OCI-LY7 (cell line): ENCODE measurements around the gene TMEM222. TPM values are rescaled to one million over a fixed set of nuclear protein-coding genes. Genes with fewer than 3 reads are reported as not detected.

Source experiments
- BruUV-seq: library from RNA; stranded (reverse); fragments of 400-500 nt; replicated peaks from 2 replicates; lab custom pipeline; 2021; lab: Mats Ljungman, UMichigan
- CTCF ChIA-PET: fragments of 300-600 bp; sonication (Branson Sonifier 250); formaldehyde crosslinking; loops from one replicate; lab custom pipeline; 2022; ENCODE audit warnings: antibody characterized with exemption; ENCODE audit not compliant: unreplicated experiment; lab: Charles Lee
- POLR2A ChIA-PET: fragments of 300-600 bp; sonication (Branson Sonifier 250); formaldehyde crosslinking; loops from one replicate; lab custom pipeline; 2022; ENCODE audit warnings: antibody characterized with exemption; lab: Charles Lee
- DNase-seq: peaks from one replicate; pipeline ENCODE4 v3.0.0-alpha.2; 2015; ENCODE audit warnings: low spot score
- H2AFZ ChIP-seq: fragments of 200-600 bp; sonication (generic), shearing (Covaris generic); 2 replicates; pipeline ENCODE4 v1.6.1; 2014; ENCODE audit warnings: mild to moderate bottlenecking, antibody characterized with exemption, low read length, moderate library complexity
- H3K27ac ChIP-seq: fragments of 200-600 bp; sonication (generic); 2 replicates; pipeline ENCODE4 v1.5.1; 2014; ENCODE audit warnings: mixed run types, low read depth, mild to moderate bottlenecking, moderate library complexity, low read length, inconsistent platforms; ENCODE audit not compliant: poor library complexity, severe bottlenecking
- H3K36me3 ChIP-seq: fragments of 200-600 bp; sonication (generic); 2 replicates; pipeline ENCODE4 v1.6.1; 2014; ENCODE audit warnings: mild to moderate bottlenecking, antibody characterized with exemption, low read length, moderate library complexity, mixed read lengths; ENCODE audit not compliant: insufficient read depth
- H3K4me1 ChIP-seq: fragments of 200-600 bp; sonication (generic); 2 replicates; pipeline ENCODE4 v1.5.1; 2014; ENCODE audit warnings: mild to moderate bottlenecking, low read length; ENCODE audit not compliant: insufficient read depth, poor library complexity, severe bottlenecking
- H3K4me2 ChIP-seq: fragments of 200-600 bp; sonication (generic); 2 replicates; pipeline ENCODE4 v1.6.1; 2014; ENCODE audit warnings: mild to moderate bottlenecking, low read length
- H3K4me3 ChIP-seq: fragments of 200-600 bp; sonication (generic); 2 replicates; pipeline ENCODE4 v1.5.1; 2014; ENCODE audit warnings: mild to moderate bottlenecking, low read depth, low read length; ENCODE audit not compliant: poor library complexity, severe bottlenecking
- H3K79me2 ChIP-seq: fragments of 200-600 bp; sonication (generic); 2 replicates; pipeline ENCODE4 v1.6.1; 2016; ENCODE audit warnings: low read depth, mild to moderate bottlenecking, low read length, moderate library complexity, mixed read lengths; ENCODE audit not compliant: insufficient read depth
- H3K9me2 ChIP-seq: fragments of 200-600 bp; sonication (generic); 2 replicates; pipeline ENCODE4 v1.6.1; 2016; ENCODE audit warnings: mild to moderate bottlenecking, low read length, mixed read lengths; ENCODE audit not compliant: insufficient read depth
- H3K9me3 ChIP-seq: fragments of 200-600 bp; sonication (generic); 2 replicates; pipeline ENCODE4 v1.6.1; 2014; ENCODE audit warnings: mild to moderate bottlenecking, mixed run types, low read length, mixed read lengths
- H4K20me1 ChIP-seq: fragments of 200-600 bp; sonication (generic); 2 replicates; pipeline ENCODE4 v1.6.1; 2014; ENCODE audit warnings: mild to moderate bottlenecking, antibody characterized with exemption, low read length, moderate library complexity, mixed read lengths; ENCODE audit not compliant: insufficient read depth
- CTCF ChIP-seq: fragments of 200-600 bp; sonication (generic); conservative IDR thresholded peaks from 2 replicates; pipeline ENCODE4 v1.5.1; 2014; ENCODE audit warnings: mild to moderate bottlenecking, antibody characterized with exemption, low read length, moderate library complexity, mixed read lengths
- EZH2phosphoT487 ChIP-seq: fragments of 200-600 bp; sonication (generic); IDR thresholded peaks from 2 replicates; pipeline ENCODE4 v1.6.1; 2018; ENCODE audit warnings: low read depth, borderline replicate concordance, mild to moderate bottlenecking, mixed run types, antibody characterized with exemption, low read length, moderate library complexity, mixed read lengths
- intact Hi-C: fragments of 100-400 bp; cut with micrococcal nuclease; formaldehyde crosslinking; loops from one replicate; pipeline ENCODE4 v1.10.0; 2022; ENCODE audit not compliant: unreplicated experiment
- total RNA-seq, 2 experiments: library from RNA; depleted of rRNA in 1 of 2; stranded (reverse); fragments of >200 nt in 1 of 2; shearing (Covaris generic) in 1 of 2; gene quantifications; 2 replicates each; pipeline ENCODE4 v1.2.3, GENCODE V29; 2014 to 2022

Gene TMEM222
- total RNA-seq, 2 experiments from 2014 or later, result 29.5 to 43.4 TPM

- Histone ChIP-seq H3K9me2 (no peaks in the 10 kb centered on the region), H3K36me3 (peaks cover 8% of the 10 kb centered on the region; the same call in 1 of the 2 replicates), H3K4me3 (no peak overlapping the region), H3K4me2 (peak overlapping the region; percentile 56), H3K4me1 (peaks cover 5% of the 10 kb centered on the region), H3K79me2 (no peaks in the 10 kb centered on the region), H3K9me3 (no peaks in the 10 kb centered on the region), H2AFZ (no peak overlapping the region), H3K27ac (no peak overlapping the region), H4K20me1 (no peaks in the 10 kb centered on the region)
- TF ChIP-seq CTCF, result no peak
- no peak for TF ChIP-seq EZH2phosphoT487
- ChIA-PET CTCF (no interaction called here), POLR2A (no interaction called here)
- intact Hi-C loops, result no loop called here
- BruUV-seq, result no TSS peak
- no peak for DNase-seq
Measured at GRCh38 chr1:27348861-27349783, 27.2 kb downstream of the TMEM222 start.

DNA sequence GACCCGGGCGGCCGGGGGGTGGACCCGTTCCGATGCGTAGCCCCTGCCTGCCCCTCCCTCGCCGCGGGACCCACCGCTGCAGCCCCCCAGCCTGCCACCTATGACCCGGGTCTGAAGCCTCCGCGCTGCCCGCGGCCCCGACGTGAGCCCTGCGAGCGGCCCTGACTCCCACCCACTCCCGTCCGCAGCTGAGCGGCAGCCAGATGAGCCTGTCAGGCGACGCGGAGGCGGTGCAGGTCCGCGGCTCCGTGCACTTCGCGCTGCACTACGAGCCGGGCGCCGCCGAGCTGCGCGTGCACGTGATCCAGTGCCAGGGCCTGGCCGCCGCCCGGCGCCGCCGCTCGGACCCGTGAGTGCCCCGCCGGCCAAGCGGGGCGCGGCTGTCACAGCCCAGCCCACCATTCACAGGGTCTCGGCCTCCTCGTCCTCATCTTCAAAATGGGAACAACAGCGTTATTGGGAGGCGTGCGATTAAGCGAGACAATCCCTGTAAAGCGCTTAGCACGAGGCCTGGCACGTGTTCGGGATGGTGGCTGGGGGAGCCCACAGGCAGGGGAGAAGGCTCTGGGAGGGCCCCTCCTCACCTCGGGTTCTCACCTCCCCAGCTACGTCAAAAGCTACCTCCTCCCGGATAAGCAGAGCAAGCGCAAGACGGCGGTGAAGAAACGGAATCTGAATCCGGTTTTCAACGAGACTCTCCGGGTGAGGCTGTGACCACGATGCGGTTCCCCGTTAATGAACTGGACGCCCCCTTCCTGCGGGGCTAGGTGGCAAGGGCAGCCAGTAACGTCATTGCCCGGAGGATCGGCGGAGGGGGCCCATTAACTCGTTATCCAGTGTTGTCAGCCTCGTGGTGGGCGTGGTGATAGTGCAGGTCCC is 28.1 kb downstream of the TMEM222 start:
- POLR2A ChIA-PET, result no interaction called here
- Histone ChIP-seq H4K20me1 (no peaks in the 10 kb centered on the region), H3K4me3 (no peak overlapping the region), H2AFZ (no peak overlapping the region), H3K9me2 (no peaks in the 10 kb centered on the region), H3K4me1 (peaks cover 5% of the 10 kb centered on the region), H3K27ac (no peak overlapping the region), H3K4me2 (no peak overlapping the region), H3K36me3 (peaks cover 8% of the 10 kb centered on the region; the same call in 1 of the 2 replicates), H3K9me3 (no peaks in the 10 kb centered on the region), H3K79me2 (no peaks in the 10 kb centered on the region)
- BruUV-seq, result no TSS peak
- intact Hi-C loops, result loop anchor here (10.0 kb wide), 1 partner anchor 45 kb away; no protein-coding TSS in a partner anchor
- TF ChIP-seq EZH2phosphoT487 (no peak), CTCF (no peak)
- DNase-seq, result no peak
- CTCF ChIA-PET, result no interaction called here
